OCI-LY1 (cell line): ENCODE results near the gene PRKCH.
A peak's percentile ranks its signal among the peaks of the same experiment; 100 is the strongest.

Experiments used
- H2AFZ ChIP-seq: fragments of 200-600 bp; sonication (generic), shearing (Covaris generic); 2 replicates; pipeline ENCODE4 v1.6.0; 2014; ENCODE audit warnings: antibody characterized with exemption, mild to moderate bottlenecking, low read length
- H3F3A ChIP-seq: fragments of 200-600 bp; sonication (generic), shearing (Covaris generic); 2 replicates; pipeline ENCODE4 v1.6.0; 2014; ENCODE audit warnings: mild to moderate bottlenecking, antibody characterized with exemption, low read length, moderate library complexity; ENCODE audit not compliant: insufficient read depth
- H3K27ac ChIP-seq: fragments of 200-600 bp; sonication (generic); 2 replicates; pipeline ENCODE4 v1.5.1; 2014; ENCODE audit warnings: low read length, mixed run types, mild to moderate bottlenecking, low read depth; ENCODE audit not compliant: poor library complexity, severe bottlenecking
- H3K27me3 ChIP-seq: fragments of 200-600 bp; sonication (generic); 2 replicates; pipeline ENCODE4 v1.6.0; 2014; ENCODE audit warnings: antibody characterized with exemption, mild to moderate bottlenecking, low read length, moderate library complexity; ENCODE audit not compliant: insufficient read depth
- H3K36me3 ChIP-seq: fragments of 200-600 bp; sonication (generic); 2 replicates; pipeline ENCODE4 v1.6.1; 2014; ENCODE audit warnings: mild to moderate bottlenecking, antibody characterized with exemption, low read length, moderate library complexity, mixed read lengths; ENCODE audit not compliant: insufficient read depth
- H3K4me1 ChIP-seq: fragments of 200-600 bp; sonication (generic); 2 replicates; pipeline ENCODE4 v1.5.1; 2014; ENCODE audit warnings: mild to moderate bottlenecking, low read length, moderate library complexity; ENCODE audit not compliant: insufficient read depth, severe bottlenecking
- H3K4me2 ChIP-seq: fragments of 200-600 bp; sonication (generic), shearing (Covaris generic); 2 replicates; pipeline ENCODE4 v1.6.1; 2014; ENCODE audit warnings: low read length
- H3K4me3 ChIP-seq: fragments of 200-600 bp; sonication (generic); 2 replicates; pipeline ENCODE4 v1.5.1; 2014; ENCODE audit warnings: low read length, low read depth, mild to moderate bottlenecking, mixed read lengths; ENCODE audit not compliant: poor library complexity, severe bottlenecking
- H3K79me2 ChIP-seq: fragments of 200-600 bp; shearing (Covaris generic); 2 replicates; pipeline ENCODE4 v1.6.1; 2016; ENCODE audit warnings: mixed run types, low read length, mixed read lengths; ENCODE audit not compliant: insufficient read depth
- H3K9ac ChIP-seq: fragments of 200-600 bp; sonication (generic), shearing (Covaris generic); 2 replicates; pipeline ENCODE4 v1.6.1; 2014; ENCODE audit warnings: mild to moderate bottlenecking, low read length, mixed read lengths
- H3K9me2 ChIP-seq: fragments of 200-600 bp; sonication (generic), shearing (Covaris generic); 2 replicates; pipeline ENCODE4 v1.6.1; 2014; ENCODE audit warnings: low read depth, mild to moderate bottlenecking, low read length, mixed read lengths
- H3K9me3 ChIP-seq: fragments of 200-600 bp; shearing (Covaris generic); 2 replicates; pipeline ENCODE4 v1.6.1; 2014; ENCODE audit warnings: low read length, mixed read lengths
- H4K20me1 ChIP-seq: fragments of 200-600 bp; sonication (generic), shearing (Covaris generic); 2 replicates; pipeline ENCODE4 v1.6.0; 2016; ENCODE audit warnings: mild to moderate bottlenecking, low read length; ENCODE audit not compliant: insufficient read depth
- EZH2 ChIP-seq: fragments of 200-600 bp; sonication (generic), shearing (Covaris generic); IDR thresholded peaks from 2 replicates; pipeline ENCODE4 v1.8.0; 2017; ENCODE audit warnings: borderline replicate concordance, mixed run types, mild to moderate bottlenecking, antibody characterized with exemption, low read length, moderate library complexity, mixed read lengths
- TF ChIP-seq, protein P1 (sequence below): fragments of 200-600 bp; sonication (generic), shearing (Covaris generic); IDR thresholded peaks from 2 replicates; pipeline ENCODE4 v1.5.1; 2017; ENCODE audit warnings: mild to moderate bottlenecking, antibody characterized with exemption, low read length, moderate library complexity, mixed read lengths

PRKCH gene

DNA sequence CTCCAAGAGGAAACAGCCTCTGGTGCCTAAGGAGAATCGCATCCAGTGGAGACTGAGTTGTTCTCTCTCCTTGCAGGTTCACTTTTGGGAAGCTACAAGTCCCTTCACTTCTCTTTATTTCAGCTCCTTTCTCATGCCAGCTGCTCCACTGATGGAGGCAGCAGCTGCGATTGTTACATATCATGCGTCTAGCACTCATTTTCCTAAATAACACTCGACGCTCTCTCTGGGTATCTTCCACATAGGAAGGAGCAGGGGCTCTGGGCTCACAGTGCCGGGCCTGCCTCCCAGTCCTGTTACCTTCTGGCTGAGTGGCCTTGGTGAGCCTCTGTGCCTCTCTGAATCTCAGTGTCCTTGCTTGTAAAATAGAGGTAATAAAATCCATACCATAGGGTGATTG is 211.4 kb downstream of the PRKCH start:
- no peak for TF ChIP-seq EZH2
- TF ChIP-seq, protein P1, sequence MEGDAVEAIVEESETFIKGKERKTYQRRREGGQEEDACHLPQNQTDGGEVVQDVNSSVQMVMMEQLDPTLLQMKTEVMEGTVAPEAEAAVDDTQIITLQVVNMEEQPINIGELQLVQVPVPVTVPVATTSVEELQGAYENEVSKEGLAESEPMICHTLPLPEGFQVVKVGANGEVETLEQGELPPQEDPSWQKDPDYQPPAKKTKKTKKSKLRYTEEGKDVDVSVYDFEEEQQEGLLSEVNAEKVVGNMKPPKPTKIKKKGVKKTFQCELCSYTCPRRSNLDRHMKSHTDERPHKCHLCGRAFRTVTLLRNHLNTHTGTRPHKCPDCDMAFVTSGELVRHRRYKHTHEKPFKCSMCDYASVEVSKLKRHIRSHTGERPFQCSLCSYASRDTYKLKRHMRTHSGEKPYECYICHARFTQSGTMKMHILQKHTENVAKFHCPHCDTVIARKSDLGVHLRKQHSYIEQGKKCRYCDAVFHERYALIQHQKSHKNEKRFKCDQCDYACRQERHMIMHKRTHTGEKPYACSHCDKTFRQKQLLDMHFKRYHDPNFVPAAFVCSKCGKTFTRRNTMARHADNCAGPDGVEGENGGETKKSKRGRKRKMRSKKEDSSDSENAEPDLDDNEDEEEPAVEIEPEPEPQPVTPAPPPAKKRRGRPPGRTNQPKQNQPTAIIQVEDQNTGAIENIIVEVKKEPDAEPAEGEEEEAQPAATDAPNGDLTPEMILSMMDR, result no peak
- no peaks in the 10 kb centered on the region for H3F3A ChIP-seq
- no peak overlapping the region for H3K4me3 ChIP-seq
- no peaks in the 10 kb centered on the region for H3K9me3 ChIP-seq
- H3K36me3 ChIP-seq, result no peaks in the 10 kb centered on the region
- no peaks in the 10 kb centered on the region for H3K79me2 ChIP-seq
- H3K9ac ChIP-seq, result no peak overlapping the region
- no peak overlapping the region for H3K27ac ChIP-seq
- H4K20me1 ChIP-seq, result no peaks in the 10 kb centered on the region
- H3K27me3 ChIP-seq, result no peaks in the 10 kb centered on the region
- no peak overlapping the region for H2AFZ ChIP-seq
- H3K9me2 ChIP-seq, result no peaks in the 10 kb centered on the region
- H3K4me1 ChIP-seq, result peaks cover 34% of the 10 kb centered on the region
- peak overlapping the region; percentile 10; the same call in 1 of the 2 replicates for H3K4me2 ChIP-seq

DNA sequence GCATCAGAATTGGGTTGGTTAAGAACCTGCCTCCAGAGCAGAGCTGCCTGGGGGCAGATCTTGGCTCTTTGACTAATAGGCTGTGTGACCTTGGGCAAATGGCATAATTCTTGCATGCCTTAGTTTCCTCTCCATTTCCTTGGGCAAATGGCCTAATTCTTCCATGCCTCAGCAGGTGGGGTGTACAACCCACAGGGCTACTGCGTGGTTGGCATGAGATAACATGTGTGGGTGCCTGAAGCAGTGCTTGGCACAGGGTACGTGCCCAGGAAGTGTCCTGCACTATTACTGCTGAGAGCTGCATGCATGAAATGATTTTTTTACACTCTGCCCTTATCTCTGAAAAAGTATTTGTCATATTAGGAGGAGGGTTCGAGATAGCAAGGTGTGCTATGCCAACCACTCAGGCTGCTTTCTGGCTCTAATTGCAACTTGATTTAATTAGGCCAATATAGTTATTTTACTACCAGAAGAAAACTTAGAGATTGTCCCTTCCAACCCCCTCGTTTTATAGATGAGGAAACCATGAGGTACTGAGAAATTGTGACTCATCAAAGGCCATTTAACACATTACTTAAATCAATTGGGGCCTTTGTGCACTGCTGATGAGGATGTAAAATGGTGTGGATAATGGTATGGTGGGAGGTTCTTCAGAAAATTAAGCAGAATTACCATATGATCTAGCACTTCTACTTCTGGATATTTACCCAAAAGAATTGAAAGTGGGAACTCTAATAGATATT is 212.3 kb downstream of the PRKCH start:
- Histone ChIP-seq H3K9ac (no peak overlapping the region), H3K79me2 (no peaks in the 10 kb centered on the region), H2AFZ (no peak overlapping the region), H3K9me3 (no peaks in the 10 kb centered on the region), H3K4me3 (no peak overlapping the region), H3F3A (no peaks in the 10 kb centered on the region), H3K4me2 (no peak overlapping the region), H3K27me3 (no peaks in the 10 kb centered on the region), H3K9me2 (no peaks in the 10 kb centered on the region), H3K36me3 (no peaks in the 10 kb centered on the region), H4K20me1 (no peaks in the 10 kb centered on the region), H3K4me1 (peaks cover 32% of the 10 kb centered on the region), H3K27ac (no peak overlapping the region)
- TF ChIP-seq, protein P1, result no peak
- TF ChIP-seq EZH2, result no peak

DNA sequence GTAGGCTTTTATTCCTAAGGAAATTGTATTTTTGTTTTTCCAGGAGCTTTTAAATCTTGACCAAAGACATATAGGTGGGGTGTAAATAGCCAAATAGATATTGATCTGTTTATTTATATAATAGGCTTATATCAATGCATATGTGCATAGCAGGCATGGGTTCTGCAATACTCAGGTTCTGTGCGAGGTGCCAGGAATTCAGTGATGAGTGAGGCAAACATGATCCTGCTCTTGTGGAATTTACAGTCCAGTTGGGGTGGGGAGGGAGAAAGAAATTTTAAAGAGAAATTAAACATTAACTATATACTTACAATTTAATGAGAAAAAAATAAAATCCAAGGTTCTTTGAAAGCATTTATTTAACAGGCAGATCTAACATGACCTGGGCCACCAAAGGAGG is 213.7 kb downstream of the PRKCH start:
- no peak overlapping the region for H3K4me3 ChIP-seq
- H3K27me3 ChIP-seq, result no peaks in the 10 kb centered on the region
- no peaks in the 10 kb centered on the region for H3K9me2 ChIP-seq
- H3K79me2 ChIP-seq, result no peaks in the 10 kb centered on the region
- H3K4me1 ChIP-seq, result peaks cover 29% of the 10 kb centered on the region
- H2AFZ ChIP-seq, result no peak overlapping the region
- TF ChIP-seq EZH2, result no peak
- TF ChIP-seq, protein P1, result no peak
- H3K9ac ChIP-seq, result no peak overlapping the region
- H3K27ac ChIP-seq, result no peak overlapping the region
- no peaks in the 10 kb centered on the region for H3F3A ChIP-seq
- H3K36me3 ChIP-seq, result no peaks in the 10 kb centered on the region
- H3K4me2 ChIP-seq, result no peak overlapping the region
- H3K9me3 ChIP-seq, result no peaks in the 10 kb centered on the region
- no peaks in the 10 kb centered on the region for H4K20me1 ChIP-seq
